A673 (cell line): ENCODE results near the gene ASAP2. TPM values are rescaled to one million over a fixed set of nuclear protein-coding genes. Genes with fewer than 3 reads are reported as not detected.
A peak's percentile ranks its signal among the peaks of the same experiment; 100 is the strongest.

Source experiments
- BruUV-seq: library from RNA; stranded (reverse); fragments of 400-500 nt; replicated peaks from 2 replicates; lab custom pipeline; 2021; lab: Mats Ljungman, UMichigan
- CTCF ChIA-PET: fragments of 300-600 bp; sonication (Branson Sonifier 250); formaldehyde crosslinking; loops from one replicate; lab custom pipeline; 2022; ENCODE audit warnings: antibody characterized with exemption; lab: Charles Lee
- POLR2A ChIA-PET: fragments of 300-600 bp; sonication (Branson Sonifier 250); formaldehyde crosslinking; loops from one replicate; lab custom pipeline; 2022; ENCODE audit warnings: antibody characterized with exemption; ENCODE audit not compliant: low non-redundant PET; lab: Charles Lee
- DNase-seq: peaks from one replicate; pipeline ENCODE4 v3.0.0-alpha.2; 2015; ENCODE audit warnings: low spot score
- H3K27ac ChIP-seq: fragments of 200-600 bp; sonication (generic); 2 replicates; pipeline ENCODE4 v1.5.1; 2016; ENCODE audit warnings: mixed run types, low read depth, mild to moderate bottlenecking, mixed read lengths, antibody characterized with exemption, low read length; ENCODE audit not compliant: poor library complexity, severe bottlenecking
- H3K27me3 ChIP-seq: fragments of 200-600 bp; sonication (generic); replicated peaks from 2 replicates; pipeline ENCODE4 v1.6.1; 2017; ENCODE audit warnings: mixed run types, low read depth, mild to moderate bottlenecking, mixed read lengths, antibody characterized with exemption, low read length; ENCODE audit not compliant: insufficient read depth, poor library complexity
- H3K36me3 ChIP-seq: fragments of 200-600 bp; sonication (generic); 2 replicates; pipeline ENCODE4 v1.6.1; 2016; ENCODE audit warnings: mixed run types, mild to moderate bottlenecking, mixed read lengths, antibody characterized with exemption, low read length; ENCODE audit not compliant: insufficient read depth, poor library complexity, severe bottlenecking
- H3K4me1 ChIP-seq: fragments of 200-600 bp; sonication (generic); 2 replicates; pipeline ENCODE4 v1.6.1; 2017; ENCODE audit warnings: mixed run types, mild to moderate bottlenecking, mixed read lengths, antibody characterized with exemption, low read length; ENCODE audit not compliant: insufficient read depth, poor library complexity, severe bottlenecking
- H3K4me3 ChIP-seq: fragments of 200-600 bp; sonication (generic); 2 replicates; pipeline ENCODE4 v1.5.1; 2016; ENCODE audit warnings: low read depth, mixed run types, mild to moderate bottlenecking, mixed read lengths, low read length; ENCODE audit not compliant: poor library complexity, severe bottlenecking
- H3K9me3 ChIP-seq: fragments of 200-600 bp; sonication (generic); 2 replicates; pipeline ENCODE4 v1.6.1; 2016; ENCODE audit warnings: mixed run types, low read depth, mild to moderate bottlenecking, mixed read lengths, antibody characterized with exemption, low read length; ENCODE audit not compliant: poor library complexity, severe bottlenecking
- CTCF ChIP-seq: fragments of 300-800, 200-600 bp; sonication (generic); conservative IDR thresholded peaks from 2 replicates; pipeline ENCODE4 v1.5.1; 2017; ENCODE audit warnings: low read depth, mild to moderate bottlenecking, antibody characterized with exemption, low read length, moderate library complexity, mixed read lengths
- EZH2 ChIP-seq: fragments of 200-600 bp; sonication (generic); IDR thresholded peaks from 2 replicates; pipeline ENCODE4 v1.6.1; 2017; ENCODE audit warnings: borderline replicate concordance, low read depth, mild to moderate bottlenecking, mixed read lengths, antibody characterized with exemption, low read length; ENCODE audit not compliant: poor library complexity, severe bottlenecking
- intact Hi-C: fragments of 100-400 bp; cut with micrococcal nuclease; formaldehyde crosslinking; loops from one replicate; pipeline ENCODE4 v1.10.0; 2022; ENCODE audit not compliant: unreplicated experiment
- total RNA-seq: library from RNA; stranded (reverse); gene quantifications from 2 replicates; pipeline ENCODE4 v1.2.3, GENCODE V29; 2021

The ASAP2 gene
- total RNA-seq, 1 experiment from 2014 or later, result 46.8 TPM

DNA sequence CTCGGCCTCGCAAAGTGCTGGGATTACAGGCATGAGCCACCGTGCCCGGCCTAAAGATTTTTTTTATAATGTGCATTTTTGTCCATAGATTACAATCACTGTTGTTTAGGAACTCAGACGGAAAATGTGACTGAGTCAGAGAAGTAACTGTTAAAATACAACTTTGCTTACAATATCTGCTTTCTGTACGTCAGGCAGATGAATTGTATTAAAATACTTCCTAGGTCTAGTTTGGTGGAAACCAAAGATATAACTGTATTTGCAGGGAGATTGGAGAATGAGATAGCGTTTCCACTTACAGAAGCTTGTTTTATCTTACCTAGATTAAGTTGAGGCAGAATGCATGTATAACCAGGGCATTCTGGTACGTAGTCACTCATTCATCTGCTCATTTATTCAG lies 36.7 kb downstream of the ASAP2 start:
- no peaks in the 10 kb centered on the region for H3K9me3 ChIP-seq
- H3K4me1 ChIP-seq, result peaks cover 27% of the 10 kb centered on the region
- no TSS peak for BruUV-seq
- CTCF ChIA-PET, result no interaction called here
- DNase-seq, result no peak
- H3K27me3 ChIP-seq, result no peaks in the 10 kb centered on the region
- POLR2A ChIA-PET, result no interaction called here
- no peak overlapping the region for H3K4me3 ChIP-seq
- no peak overlapping the region for H3K27ac ChIP-seq
- intact Hi-C loops, result no loop called here
- TF ChIP-seq EZH2 (no peak), CTCF (no peak)
- no peaks in the 10 kb centered on the region for H3K36me3 ChIP-seq

GRCh38 chr2:9244985-9245544 lies 38.5 kb downstream of the ASAP2 start:
- POLR2A ChIA-PET, result no interaction called here
- intact Hi-C loops, result no loop called here

DNA sequence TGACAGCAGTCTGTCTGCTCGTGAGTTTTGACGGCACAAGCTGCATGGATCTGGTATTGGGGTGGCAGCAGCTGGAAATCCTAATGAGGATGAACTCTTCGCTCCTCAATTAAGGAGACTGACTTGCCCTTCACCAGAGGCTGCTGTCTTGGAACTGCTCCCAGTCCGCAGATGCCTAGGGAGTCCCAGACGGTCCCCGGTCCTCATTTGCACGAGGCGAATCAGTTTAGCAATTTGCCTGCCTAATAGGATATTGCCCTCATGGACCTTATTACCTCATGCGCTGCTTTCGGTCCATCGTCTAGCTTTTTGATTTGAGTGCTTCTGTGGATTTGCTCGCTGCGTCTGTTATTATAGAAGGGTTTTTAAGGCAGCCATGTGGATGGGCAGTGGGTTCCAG lies 40.6 kb downstream of the ASAP2 start:
- Histone ChIP-seq H3K27me3 (no peaks in the 10 kb centered on the region), H3K4me3 (no peak overlapping the region), H3K9me3 (no peaks in the 10 kb centered on the region), H3K27ac (no peak overlapping the region), H3K36me3 (no peaks in the 10 kb centered on the region), H3K4me1 (peaks cover 52% of the 10 kb centered on the region)
- BruUV-seq, result no TSS peak
- intact Hi-C loops, result no loop called here
- peak; percentile 52 for DNase-seq
- ChIA-PET CTCF (no interaction called here), POLR2A (no interaction called here)
- no peak for TF ChIP-seq EZH2
- no peak for TF ChIP-seq CTCF

More at GRCh38 chr2:9244985-9245544, 38.5 kb downstream of the ASAP2 start:
- H3K9me3 ChIP-seq, result no peaks in the 10 kb centered on the region
- BruUV-seq, result no TSS peak
- no peak overlapping the region for H3K4me3 ChIP-seq
- H3K27ac ChIP-seq, result no peak overlapping the region
- peaks cover 34% of the 10 kb centered on the region for H3K4me1 ChIP-seq
- H3K36me3 ChIP-seq, result no peaks in the 10 kb centered on the region
- no peaks in the 10 kb centered on the region for H3K27me3 ChIP-seq
- TF ChIP-seq EZH2 (no peak), CTCF (no peak)
- CTCF ChIA-PET, result no interaction called here
- DNase-seq, result no peak
